Heart left ventricle (tissue), 13 donors: ENCODE measurements around the gene GRAP.

Experiments
- POLR2A ChIP-seq, 2 donors: fragments of 450-650 bp; IDR thresholded peaks; one replicate each; pipeline ENCODE4 v1.6.1; 2017; ENCODE audit warnings: antibody characterized with exemption in 2 of 2, mild to moderate bottlenecking in 2 of 2, moderate library complexity in 2 of 2
- TF ChIP-seq, protein P1 (sequence below), 12 donors: fragments of 200-600 bp; sonication (generic) in 4 of 12; IDR thresholded peaks; one replicate each; pipeline versions ENCODE4 v1.5.0 to v1.8.0; 2018 to 2022; ENCODE audit warnings: antibody characterized with exemption in 12 of 12, mild to moderate bottlenecking in 5 of 12
- donor health status: ischemic (EF 13 %, LVEDD 7.1; RV severe dilation, severe dysfunction).
- donor health status: DM: no; HTN: yes; CAD: no.
- donor health status: DM: no; HTN: no; CAD: no.
- donor health status: ischemic (EF 25% LVEDD 6.9; RV normal size, moderate dysfunction).
- donor health status: ischemic (EF 25% LVEDD 5.7; RV mildly dilated, moderate dysfunction).
- donor health status: ischemic (EF 35%, LVEDD 5.7; RV mildly dilated, moderate dysfunction).
- donor health status: nonischemic (EF 11% LVEDD 7.7; RV severe dilation, severe dysfunction).
- donor health status: DM: yes; HTN: yes; CAD: no.
- donor health status: PGD.
- donor health status: ischemic (EF 29% LVEDD 5.4; RV normal size, mild dysfunction).
- donor health status: nonischemic (EF 23%, LVEDD 6.1; RV moderate dilation, normal function).

DNA sequence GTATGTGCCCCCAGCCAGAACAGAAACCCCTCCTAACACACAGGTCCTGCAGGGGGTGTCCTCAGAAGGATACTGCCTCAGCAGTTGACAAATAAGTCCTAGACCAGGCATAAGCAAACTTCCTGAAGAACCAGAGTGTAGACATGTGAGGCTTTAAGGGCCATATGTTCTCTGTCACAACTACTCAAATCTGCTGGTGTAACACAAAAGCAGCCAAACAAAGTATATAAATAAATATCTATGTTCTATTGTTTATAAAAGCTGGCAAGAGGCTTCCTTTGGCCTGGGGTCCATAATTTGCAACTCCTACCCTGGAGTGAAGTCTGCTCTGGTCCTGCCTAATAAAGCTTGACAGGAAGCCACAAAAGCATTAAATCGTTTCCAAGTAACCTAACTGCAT, 52.1 kb downstream of the GRAP start:
- TF ChIP-seq, protein P1, sequence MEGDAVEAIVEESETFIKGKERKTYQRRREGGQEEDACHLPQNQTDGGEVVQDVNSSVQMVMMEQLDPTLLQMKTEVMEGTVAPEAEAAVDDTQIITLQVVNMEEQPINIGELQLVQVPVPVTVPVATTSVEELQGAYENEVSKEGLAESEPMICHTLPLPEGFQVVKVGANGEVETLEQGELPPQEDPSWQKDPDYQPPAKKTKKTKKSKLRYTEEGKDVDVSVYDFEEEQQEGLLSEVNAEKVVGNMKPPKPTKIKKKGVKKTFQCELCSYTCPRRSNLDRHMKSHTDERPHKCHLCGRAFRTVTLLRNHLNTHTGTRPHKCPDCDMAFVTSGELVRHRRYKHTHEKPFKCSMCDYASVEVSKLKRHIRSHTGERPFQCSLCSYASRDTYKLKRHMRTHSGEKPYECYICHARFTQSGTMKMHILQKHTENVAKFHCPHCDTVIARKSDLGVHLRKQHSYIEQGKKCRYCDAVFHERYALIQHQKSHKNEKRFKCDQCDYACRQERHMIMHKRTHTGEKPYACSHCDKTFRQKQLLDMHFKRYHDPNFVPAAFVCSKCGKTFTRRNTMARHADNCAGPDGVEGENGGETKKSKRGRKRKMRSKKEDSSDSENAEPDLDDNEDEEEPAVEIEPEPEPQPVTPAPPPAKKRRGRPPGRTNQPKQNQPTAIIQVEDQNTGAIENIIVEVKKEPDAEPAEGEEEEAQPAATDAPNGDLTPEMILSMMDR (IDR thresholded peaks at IDR 0.05): no peak
- TF ChIP-seq POLR2A (IDR thresholded peaks at IDR 0.05): no peak
